GM21447 (cell line): ENCODE results near the gene CLPSL1.
"Not testable (repeated sequence)": the region's sequence is repeated elsewhere in the genome, so short reads cannot be mapped to it uniquely, and the experiment has no call there.

Experiments
- ATAC-seq: cut with Tn5 transposase; IDR thresholded peaks from one replicate; pipeline ENCODE4 v1.9.1; 2021; ENCODE audit not compliant: unreplicated experiment

CLPSL1 gene, protein sequence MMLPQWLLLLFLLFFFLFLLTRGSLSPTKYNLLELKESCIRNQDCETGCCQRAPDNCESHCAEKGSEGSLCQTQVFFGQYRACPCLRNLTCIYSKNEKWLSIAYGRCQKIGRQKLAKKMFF

DNA sequence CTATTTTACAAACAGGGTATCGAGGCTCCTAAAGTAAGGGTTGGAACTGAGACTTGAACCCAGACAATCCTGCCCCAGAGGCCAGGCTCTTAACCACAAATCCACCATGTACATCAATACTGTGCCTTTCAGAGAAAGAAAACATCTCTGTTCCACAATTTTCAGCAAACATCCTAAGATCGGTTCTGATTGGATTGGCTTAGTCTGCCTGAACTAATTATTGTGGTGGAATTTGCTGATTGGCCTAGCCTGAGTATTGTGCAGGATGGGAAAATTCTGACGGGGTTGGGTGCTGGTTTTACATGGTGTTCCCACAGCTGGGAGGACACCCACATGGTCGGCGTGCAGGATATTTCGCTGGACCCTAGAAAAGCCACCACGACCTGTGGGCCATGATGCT is at the start of gene CLPSL1:
TSS of gene CLPSL1 (plus strand) at position 301 of the 400 bp plus-strand sequence. CDS start at position 393, 92 bp downstream.
- ATAC-seq: no peak

DNA sequence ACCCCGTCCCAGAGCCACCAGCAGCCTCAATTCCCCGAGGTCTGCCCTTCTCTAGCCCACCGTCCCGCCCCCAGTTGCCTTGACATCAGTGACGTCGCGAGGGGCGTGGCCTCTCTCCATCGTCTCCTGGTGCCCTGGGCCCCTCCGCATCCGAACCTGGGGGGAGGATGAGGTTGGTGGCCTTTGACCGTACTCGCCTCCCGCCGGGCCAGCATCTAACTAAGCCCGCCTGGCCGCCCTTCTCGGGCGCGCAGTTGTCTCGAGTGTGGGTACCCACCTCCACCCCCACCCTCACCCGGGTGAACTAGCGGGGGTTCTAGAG is 49.4 kb upstream of the CLPSL1 start:
- peak; percentile 48 for ATAC-seq

DNA sequence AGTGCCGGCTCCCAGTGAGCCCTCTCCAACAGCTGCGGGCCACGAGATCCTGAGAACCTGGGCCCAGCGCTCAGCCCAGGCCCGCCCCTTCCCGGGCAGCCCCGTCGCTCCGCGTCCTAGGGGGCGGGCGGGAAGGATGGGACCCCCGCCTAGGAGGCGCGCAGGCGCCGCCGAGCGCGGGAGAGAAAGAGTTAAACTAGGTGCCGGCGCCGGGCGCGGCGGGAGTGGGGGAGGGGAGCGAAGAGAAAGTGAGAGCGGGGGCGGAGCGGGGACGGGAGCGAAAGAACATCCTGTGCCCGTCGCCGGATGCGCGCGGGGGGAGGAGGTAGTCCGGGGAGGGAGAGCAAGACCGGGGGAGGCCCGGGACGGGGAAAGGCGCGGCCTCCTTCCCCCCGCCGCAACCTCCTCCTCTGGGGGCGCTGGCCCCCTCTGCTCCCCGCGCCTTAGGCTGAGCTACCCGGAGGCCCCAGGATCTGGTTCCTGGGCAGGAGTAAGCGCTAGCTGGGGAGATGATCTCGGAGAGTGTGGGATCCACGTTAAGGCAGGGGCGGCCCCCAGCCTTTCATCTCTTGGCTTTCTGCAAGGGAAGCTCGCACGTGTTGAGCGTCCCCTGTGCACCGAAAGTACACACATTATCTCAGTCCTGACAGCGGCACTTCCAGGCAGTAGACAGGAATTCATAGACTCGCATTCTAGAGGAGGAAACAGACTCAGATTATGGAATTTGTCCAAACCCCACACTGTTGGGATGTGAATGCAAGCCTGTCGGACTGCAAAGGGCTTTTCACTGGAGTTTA is 48.9 kb upstream of the CLPSL1 start:
- ATAC-seq: peak; percentile 52

DNA sequence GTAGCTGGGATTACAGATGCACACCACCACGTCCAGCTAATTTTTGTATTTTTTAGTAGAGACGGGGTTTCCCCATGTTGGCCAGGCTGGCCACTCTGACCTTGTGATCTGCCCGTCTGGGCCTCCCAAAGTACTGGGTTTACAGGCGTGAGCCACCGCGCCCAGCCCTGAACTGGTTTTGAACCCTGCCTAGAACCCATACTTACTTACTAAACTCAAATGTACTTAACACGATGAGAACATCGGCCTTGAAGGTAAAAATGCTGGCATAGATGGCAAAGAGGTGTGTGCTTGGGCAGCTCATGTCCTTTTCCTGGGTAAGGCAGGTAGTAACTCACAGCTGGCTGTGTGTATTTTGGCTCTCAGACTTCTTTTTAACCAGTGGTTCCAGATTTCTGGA is 47.2 kb upstream of the CLPSL1 start:
- no peak for ATAC-seq

DNA sequence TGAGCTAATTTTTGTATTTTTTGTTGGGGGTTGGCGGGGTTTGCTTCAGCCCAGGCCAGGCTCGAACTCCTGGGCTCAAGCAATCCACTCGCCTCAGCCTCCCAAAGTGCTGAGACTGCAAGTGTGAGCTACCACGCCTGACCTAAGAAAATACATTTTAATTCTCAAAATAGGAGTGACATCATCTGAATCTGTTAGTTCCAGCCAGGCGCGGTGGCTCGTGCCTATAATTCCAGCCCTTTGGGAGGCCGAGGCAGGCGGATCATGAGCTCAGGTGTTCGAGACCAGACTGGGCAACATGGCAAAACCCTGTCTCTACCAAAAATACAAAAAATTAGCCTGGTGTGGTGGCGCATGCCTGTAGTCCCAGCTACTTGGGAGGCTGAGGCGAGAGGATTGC is 46.5 kb upstream of the CLPSL1 start:
- not testable (repeated sequence) for ATAC-seq

DNA sequence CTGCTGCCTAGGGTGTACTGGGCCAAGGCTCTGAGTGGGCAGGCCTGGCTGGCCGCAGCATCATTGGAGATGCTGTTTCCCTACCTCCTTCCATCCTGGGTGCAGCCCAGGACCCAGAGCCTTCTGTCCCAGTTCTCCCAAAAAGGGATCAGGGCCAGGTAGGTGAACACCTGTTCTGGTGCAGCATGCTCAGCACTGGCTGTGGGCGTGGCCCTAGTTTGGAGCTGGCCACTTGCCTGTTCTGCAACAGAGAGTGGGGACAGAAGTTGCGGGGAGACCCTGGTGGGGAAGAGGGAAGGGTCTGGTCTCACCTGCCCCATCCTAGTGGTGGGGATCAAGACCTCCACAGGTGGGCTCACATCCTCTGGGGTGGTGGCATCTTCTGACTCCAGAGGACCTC is 45.4 kb upstream of the CLPSL1 start:
- no peak for ATAC-seq

DNA sequence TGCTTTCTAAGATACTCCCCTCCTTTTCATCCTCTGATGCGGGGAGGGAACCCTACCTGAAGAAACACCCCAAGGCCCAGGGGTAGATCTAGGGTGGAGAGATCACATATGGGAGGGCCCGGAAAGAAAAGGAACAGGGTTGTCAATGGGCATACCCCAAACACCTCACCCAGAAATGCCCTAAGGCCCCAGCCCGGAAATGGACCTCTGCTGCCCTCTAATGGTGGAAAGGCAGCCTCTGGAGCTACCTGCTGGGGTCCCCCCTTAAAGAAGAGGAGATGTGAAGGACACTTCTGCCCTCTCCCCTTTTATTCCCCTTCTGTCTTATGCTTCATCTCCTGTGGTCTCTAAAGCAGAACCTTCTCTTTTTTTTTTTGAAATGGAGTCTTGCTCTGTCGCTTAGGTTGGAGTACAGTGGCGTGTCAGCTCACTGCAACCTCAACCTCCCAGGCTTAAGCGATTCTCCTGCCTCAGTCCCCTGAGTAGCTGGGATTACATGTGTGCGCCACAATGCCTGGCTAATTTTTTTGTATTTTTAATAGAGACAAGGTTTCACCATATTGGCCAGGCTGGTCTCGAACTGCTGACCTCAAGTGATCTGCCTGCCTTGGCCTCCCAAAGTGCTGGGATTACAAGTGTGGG is 44.4 kb upstream of the CLPSL1 start:
- ATAC-seq: no peak

DNA sequence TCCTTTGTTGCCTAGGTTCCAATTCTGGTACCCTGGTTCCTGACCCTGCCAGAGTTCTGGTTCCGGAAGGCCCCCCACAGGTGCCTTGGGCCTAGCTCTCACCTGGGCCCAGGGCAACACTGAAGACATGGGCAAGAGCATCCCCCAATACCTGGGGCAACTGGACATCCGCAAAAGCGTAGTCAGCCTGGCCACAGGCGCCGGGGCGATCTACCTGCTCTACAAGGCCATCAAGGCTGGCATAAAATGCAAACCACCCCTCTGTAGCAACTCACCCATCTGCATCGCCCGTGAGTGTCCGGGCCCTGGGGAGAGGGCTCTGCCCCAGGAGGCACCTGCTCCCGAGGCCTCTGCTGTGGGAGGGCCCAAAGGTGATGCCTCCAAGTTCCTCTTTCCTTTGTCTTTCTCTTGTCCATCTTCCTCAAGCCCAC is 43.8 kb upstream of the CLPSL1 start, which contains the start of gene ARMC12:
TSS of gene ARMC12 (plus strand) at position 51 of the 431 bp plus-strand sequence. CDS start at position 128, 77 bp downstream.
- ATAC-seq: no peak

DNA sequence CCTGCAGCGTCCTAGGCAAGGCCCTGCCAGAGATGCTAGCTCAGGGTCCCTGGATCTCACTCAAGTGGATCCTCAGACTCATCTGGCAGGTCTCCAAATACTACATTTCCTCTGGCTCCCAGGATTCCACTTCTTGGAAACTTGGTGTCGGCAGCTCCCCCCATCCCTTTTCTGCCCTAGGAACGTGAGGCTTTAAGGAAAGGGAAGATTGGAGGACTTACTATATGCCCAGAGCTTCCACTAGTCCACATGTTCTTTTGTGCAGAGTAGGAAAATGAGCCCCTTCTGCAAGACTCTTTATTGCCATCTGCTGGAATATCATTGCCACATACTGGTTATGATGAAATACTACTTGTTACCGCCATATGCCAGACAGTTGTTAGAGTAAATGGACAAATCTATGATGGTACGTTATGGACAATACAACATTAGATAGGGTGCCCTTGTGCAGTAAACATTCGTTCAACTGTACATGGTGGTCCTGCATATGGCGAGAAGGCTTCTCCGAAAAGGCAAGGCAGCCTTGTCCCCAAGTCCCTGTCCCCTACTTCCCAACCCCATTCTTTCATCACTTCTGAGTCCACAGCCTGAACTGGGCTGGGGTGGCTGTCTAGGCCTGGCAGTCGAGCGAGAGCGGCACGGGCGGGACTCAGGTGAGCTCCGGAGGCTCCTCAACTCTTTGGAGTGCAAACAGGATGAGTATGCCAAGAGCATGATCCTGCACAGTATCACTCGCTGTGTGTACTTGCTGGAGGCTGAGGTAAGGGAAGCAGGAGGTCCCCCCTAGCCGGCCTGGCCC is 43.2 kb upstream of the CLPSL1 start:
- no peak for ATAC-seq

DNA sequence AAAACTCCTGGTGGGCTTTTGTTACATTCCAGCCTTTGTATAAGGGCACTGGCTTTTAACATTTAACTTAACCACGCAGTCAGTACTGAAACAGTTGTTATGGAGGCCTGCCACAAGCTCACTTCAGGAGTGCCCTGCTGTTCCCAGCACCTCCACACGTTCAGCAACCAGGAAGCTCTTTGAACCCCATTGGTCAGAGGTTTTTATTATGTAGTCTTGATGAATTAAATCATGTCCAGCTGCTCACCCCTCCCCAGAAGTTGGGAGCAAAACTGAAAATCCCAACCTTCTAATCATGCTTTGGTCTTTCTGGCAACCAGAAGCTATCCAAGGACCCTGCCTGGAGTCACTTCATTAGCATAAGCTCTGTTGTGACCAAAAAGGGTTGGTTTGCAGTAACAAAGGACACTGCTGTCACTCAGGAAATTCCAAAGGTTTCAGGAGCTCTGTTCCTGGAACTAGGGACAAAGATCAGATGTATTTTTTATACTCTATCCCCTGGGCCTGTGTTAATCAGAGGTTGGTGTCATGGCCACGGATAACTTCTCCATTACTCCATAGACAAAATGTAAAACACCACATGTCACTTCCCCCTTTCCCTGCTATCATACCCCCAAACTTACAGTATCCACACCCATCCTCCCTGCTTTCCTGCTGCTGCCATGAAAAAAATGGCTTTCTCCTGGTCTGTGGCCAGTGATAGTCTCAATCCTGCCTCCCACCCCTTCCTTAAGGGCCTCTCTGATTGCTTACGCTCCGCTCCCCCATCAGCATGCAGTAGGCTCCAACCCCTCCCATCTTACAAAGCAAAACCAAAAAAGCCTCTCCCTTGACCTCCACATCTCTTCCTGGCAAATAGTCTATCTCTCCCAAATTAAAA is 40.9 kb upstream of the CLPSL1 start:
- ATAC-seq: no peak

DNA sequence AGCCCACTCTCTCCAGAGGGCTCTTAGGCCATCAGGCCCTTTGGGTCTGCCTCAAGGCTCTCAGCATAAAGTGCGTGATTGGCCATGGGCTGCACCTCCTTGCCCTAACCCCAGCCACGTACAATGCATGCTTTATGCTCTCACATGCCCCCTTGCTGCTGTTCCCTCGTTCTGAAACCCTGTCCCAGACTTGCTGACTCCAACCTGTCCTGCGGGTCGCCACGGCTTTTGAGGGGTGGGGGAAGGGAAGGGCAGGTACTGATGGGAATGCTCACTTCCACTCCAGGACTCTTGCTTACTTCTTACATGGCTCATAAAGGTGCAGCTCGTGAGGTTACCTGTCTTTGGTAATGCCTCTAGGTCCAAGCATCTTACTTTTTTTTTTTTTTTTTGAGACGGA is 38.0 kb upstream of the CLPSL1 start:
- ATAC-seq: no peak

DNA sequence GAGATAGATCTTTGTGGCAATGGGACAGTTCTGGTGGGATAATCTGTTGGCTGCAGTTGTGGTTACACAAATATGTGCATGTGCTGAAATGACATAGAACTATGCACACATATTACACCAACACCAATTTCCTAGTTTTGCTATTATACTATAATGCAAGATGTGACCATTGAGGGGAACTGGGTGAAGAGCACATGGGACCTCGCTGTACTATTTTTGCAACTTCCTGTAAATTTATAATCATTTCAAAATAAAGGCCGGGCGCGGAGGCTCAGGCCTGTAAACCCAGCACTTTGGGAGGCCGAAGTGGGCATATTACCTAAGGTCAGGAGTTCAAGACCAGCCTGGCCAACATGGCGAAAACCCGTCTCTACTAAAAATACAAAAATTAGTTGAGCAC is 35.3 kb upstream of the CLPSL1 start:
- ATAC-seq: no peak

DNA sequence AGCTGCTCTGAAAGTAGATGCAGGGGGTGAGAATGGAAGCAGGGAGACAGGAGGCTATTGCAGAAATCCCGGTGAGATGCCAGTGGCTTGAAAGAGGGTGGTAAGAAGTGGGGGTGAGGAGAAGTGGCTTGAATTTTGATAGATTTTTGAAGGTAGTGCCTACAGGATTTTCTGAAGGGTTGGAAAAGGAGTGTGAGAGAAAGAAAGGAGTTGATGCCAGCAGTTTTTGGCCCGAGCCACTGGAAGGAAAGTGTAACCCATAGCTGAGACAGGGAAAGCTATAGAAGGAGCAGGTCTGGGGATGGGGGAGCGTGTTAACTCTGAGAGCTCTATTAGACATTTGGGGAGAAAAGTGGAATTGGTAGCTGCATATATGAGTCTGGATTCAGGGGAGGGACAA is 34.3 kb upstream of the CLPSL1 start:
- ATAC-seq: no peak

DNA sequence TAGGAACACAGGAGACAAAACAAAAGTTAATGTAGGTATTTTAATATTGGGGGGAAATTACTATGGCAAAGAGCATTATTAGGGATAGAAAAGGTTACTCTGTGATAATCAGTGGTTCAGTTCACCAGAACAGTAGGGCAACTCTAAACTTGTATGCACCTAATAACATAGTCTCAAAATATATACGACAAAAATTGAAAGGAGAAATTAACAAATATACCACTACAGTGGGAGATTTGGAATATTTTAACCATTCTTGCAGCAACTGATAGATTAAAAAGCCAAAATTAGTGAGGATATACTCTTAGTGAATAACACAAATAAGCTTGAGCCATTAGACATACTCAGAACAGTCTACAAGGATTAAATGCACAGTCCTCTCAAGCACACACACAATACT is 32.9 kb upstream of the CLPSL1 start:
- no peak for ATAC-seq

DNA sequence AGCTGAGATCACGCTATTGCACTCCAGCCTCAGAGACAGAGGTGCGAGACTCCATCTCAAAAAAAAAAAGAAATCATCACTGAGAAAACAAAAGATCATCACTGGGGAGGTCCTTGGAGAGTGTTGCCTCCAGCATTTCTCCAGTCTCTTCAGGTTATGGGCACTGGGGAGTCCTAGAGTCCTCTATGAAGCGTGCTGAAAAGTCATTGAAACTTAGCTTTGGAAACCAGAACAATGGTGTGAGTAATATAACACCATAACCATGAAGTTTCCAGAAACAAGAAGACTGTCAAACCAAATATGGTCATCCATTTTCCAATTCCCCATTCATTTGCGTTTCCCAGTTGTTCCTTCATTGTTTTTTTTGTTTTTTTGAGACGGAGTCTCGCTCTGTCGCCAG is 30.3 kb upstream of the CLPSL1 start:
- no peak for ATAC-seq

DNA sequence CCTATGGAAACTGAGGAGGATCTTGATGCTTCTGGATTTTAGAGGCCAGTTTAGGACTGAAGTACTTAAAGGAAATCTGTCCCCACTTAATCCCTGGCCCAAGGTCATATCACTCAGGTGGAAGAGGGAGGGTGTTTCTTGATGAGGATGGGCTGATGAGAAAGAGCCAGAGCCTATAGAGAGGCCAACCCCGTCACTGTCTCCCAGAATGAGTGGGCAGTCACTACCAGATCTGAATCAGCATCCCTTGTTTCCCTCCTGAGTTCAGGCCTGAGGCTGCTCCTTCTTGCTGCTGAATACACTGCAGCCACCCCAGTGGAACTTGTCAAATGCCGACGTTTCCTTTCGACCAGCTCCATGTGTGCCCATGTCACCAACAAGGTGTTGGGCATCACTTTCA is 29.2 kb upstream of the CLPSL1 start:
- no peak for ATAC-seq

DNA sequence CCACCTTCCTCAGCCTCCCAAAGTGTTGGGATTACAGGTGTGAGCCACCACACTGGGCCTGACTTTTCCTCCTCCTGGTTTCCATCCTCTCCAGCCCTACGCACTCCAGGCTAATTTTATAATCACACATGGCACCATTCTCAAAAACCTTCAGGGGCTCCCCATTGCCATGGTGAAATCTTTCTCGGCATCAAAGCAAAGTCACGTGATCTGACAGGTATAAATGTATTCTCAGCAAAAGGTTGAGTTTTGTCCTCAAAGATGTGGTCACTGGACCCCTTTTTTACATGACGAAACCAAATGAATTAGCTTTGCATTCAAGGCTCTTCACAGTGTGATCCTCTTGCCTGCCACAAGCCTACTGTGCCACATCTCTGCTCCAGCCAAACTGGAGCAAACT is 28.5 kb upstream of the CLPSL1 start:
- no peak for ATAC-seq

DNA sequence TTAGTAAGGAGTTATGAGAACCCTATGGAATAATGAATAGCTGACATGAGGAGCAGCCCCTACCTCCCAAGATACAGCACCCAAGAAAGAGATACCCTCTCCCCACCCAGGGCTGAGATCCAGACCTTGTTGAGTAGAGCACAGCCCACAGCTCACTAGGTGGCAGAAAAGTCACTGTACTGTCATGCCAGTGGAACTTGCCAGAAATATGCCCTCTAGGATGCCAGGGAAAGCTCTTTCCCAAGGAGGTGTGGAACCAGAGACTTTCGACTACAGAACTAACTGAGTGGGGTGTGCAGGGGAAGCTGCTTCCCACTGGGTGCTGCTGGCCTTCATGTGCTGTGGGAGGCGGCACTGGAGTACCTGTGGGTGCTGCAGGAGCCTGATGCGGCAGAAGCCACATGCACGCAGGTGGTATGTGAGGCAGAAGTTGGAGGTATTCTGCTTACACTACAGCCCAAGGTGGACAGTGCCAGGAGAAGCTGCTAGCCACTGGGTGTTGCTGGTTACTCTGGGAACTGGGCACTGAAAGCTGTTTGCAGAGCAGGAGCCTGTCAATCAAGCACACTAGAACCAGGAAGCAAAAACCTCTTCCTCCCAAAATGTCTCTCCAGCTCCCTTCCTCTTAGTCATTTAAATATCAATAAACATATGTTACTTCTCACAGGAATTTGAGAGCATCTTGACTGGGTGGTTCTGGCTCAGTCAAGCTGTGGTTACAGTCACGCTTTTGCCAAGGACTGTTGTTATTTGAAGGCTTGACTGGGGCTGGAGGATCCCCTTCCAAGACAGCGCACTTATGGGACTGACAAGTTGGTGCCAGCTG is 26.2 kb upstream of the CLPSL1 start:
- no peak for ATAC-seq

DNA sequence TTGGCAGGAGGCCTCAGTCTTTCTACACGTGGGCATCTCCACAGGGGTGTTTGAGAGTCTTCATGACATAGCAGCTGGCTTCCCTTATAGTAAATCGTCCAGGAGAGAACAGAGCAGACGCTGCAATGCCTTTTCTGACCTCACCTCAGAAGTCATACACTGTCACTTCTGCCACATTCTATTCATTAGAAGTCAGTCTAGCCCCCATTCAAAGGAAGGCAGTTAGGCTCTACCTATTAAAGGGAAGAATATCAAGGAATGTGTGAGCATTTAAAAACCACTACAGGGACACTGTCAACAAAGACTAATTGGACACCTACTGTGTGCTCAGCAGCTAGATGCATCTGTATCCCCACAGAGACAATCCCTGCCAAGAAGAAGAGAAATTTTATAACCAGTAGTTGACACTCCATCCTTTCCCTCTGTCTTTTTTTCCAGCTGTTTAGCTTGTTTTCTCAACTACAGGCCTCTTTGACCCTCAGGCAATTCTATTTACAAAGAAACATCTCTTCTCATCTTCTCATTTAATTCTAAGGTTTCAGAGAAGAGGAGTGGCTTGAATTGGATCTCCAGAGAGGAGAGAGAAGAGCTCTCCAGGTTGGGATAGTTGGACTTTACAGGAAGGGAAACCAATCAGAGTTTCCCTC is 25.4 kb upstream of the CLPSL1 start:
- ATAC-seq: no peak
